Neural cell (in vitro differentiated cells): ENCODE data around the gene CYP3A5. TPM values are rescaled to one million over a fixed set of nuclear protein-coding genes. Genes with fewer than 3 reads are reported as not detected.

ENCODE experiments used
- H2AFZ ChIP-seq: fragments of 200-600, 300-800 bp; sonication (generic), shearing (Covaris generic); 2 replicates; pipeline ENCODE4 v1.6.0; 2014; ENCODE audit warnings: low read depth, mild to moderate bottlenecking, antibody characterized with exemption, low read length, moderate library complexity
- H3F3A ChIP-seq: fragments of 200-600 bp; shearing (Covaris generic); 2 replicates; pipeline ENCODE4 v1.6.1; 2016; ENCODE audit warnings: mild to moderate bottlenecking, moderate library complexity, mixed read lengths, antibody characterized with exemption, low read length; ENCODE audit not compliant: insufficient read depth, poor library complexity, severe bottlenecking
- H3K27ac ChIP-seq: fragments of 200-600, 300-800 bp; sonication (generic), shearing (Covaris generic); 2 replicates; pipeline ENCODE4 v1.5.1; 2014; ENCODE audit warnings: mild to moderate bottlenecking, low read length, moderate library complexity
- H3K27me3 ChIP-seq: fragments of 300-800, 200-600 bp; sonication (generic), shearing (Covaris generic); 2 replicates; pipeline ENCODE4 v1.6.0; 2014; ENCODE audit warnings: mild to moderate bottlenecking, low read depth, low read length, moderate library complexity; ENCODE audit not compliant: insufficient read depth
- H3K36me3 ChIP-seq: fragments of 300-800, 200-600 bp; sonication (generic), shearing (Covaris generic); 2 replicates; pipeline ENCODE4 v1.5.1; 2014; ENCODE audit warnings: mild to moderate bottlenecking, antibody characterized with exemption, low read length, moderate library complexity; ENCODE audit not compliant: insufficient read depth
- H3K4me2 ChIP-seq: fragments of 300-800, 200-600 bp; sonication (generic), shearing (Covaris generic); 2 replicates; pipeline ENCODE4 v1.6.0; 2014; ENCODE audit warnings: mild to moderate bottlenecking, low read length
- H3K4me3 ChIP-seq: fragments of 300-800, 200-600 bp; sonication (generic), shearing (Covaris generic); 2 replicates; pipeline ENCODE4 v1.5.1; 2014; ENCODE audit warnings: mild to moderate bottlenecking, low read length, moderate library complexity
- H3K79me2 ChIP-seq: fragments of 200-600 bp; shearing (Covaris generic); replicated peaks from 2 replicates; pipeline ENCODE4 v1.6.0; 2014; ENCODE audit warnings: mild to moderate bottlenecking, low read length, moderate library complexity; ENCODE audit not compliant: insufficient read depth
- H3K9ac ChIP-seq: fragments of 300-800, 200-600 bp; sonication (generic), shearing (Covaris generic); 2 replicates; pipeline ENCODE4 v1.6.1; 2016; ENCODE audit warnings: mild to moderate bottlenecking, low read length, mixed read lengths
- H3K9me2 ChIP-seq: fragments of 200-600 bp; shearing (Covaris generic); 2 replicates; pipeline ENCODE4 v1.6.1; 2016; ENCODE audit warnings: mild to moderate bottlenecking, low read length, mixed read lengths; ENCODE audit not compliant: insufficient read depth
- H3K9me3 ChIP-seq: fragments of 200-600, 300-800 bp; sonication (generic), shearing (Covaris generic); 2 replicates; pipeline ENCODE4 v1.6.1; 2016; ENCODE audit warnings: mild to moderate bottlenecking, mixed run types, low read length, moderate library complexity, mixed read lengths
- H4K20me1 ChIP-seq: fragments of 200-600 bp; shearing (Covaris generic); 2 replicates; pipeline ENCODE4 v1.6.1; 2016; ENCODE audit warnings: mild to moderate bottlenecking, mixed run types; ENCODE audit not compliant: insufficient read depth
- EP300 ChIP-seq: fragments of 450-650 bp; conservative IDR thresholded peaks from 2 replicates; pipeline ENCODE4 v1.6.1; 2014; ENCODE audit warnings: antibody characterized with exemption, mild to moderate bottlenecking, moderate library complexity; ENCODE audit not compliant: poor library complexity, severe bottlenecking
- EZH2 ChIP-seq: fragments of 200-600, 300-800 bp; shearing (Covaris generic), sonication (generic); IDR thresholded peaks from 2 replicates; pipeline ENCODE4 v1.6.1; 2014; ENCODE audit warnings: antibody characterized with exemption, low read length, borderline replicate concordance, mild to moderate bottlenecking; ENCODE audit not compliant: insufficient read depth, poor library complexity, severe bottlenecking
- MXI1 ChIP-seq: fragments of 450-650 bp; conservative IDR thresholded peaks from 2 replicates; pipeline ENCODE4 v1.6.1; 2014; ENCODE audit warnings: antibody characterized with exemption, mild to moderate bottlenecking; ENCODE audit not compliant: poor library complexity, severe bottlenecking
- POLR2AphosphoS5 ChIP-seq: IDR thresholded peaks from 2 replicates; pipeline ENCODE4 v1.6.1; 2012
- RAD21 ChIP-seq: fragments of 450-650 bp; conservative IDR thresholded peaks from 2 replicates; pipeline ENCODE4 v1.6.1; 2014; ENCODE audit warnings: antibody characterized with exemption, mild to moderate bottlenecking, moderate library complexity
- REST ChIP-seq: IDR thresholded peaks from 2 replicates; pipeline ENCODE4 v1.6.1; 2012; ENCODE audit warnings: borderline replicate concordance
- SMC3 ChIP-seq: fragments of 450-650 bp; conservative IDR thresholded peaks from 2 replicates; pipeline ENCODE4 v1.6.1; 2014; ENCODE audit warnings: antibody characterized with exemption, mild to moderate bottlenecking, moderate library complexity; ENCODE audit not compliant: poor library complexity
- TAF1 ChIP-seq: IDR thresholded peaks from 2 replicates; pipeline ENCODE4 v1.6.1; 2012; ENCODE audit warnings: low read depth
- polyA plus RNA-seq: library from polyadenylated mRNA; depleted of rRNA; stranded (reverse); fragments of >200 nt; gene quantifications from 2 replicates; pipeline ENCODE4 v1.2.3, GENCODE V29; 2014
- TF ChIP-seq, protein P1 (sequence below): fragments of 450-650 bp; IDR thresholded peaks from 2 replicates; pipeline ENCODE4 v1.5.1; 2014; ENCODE audit warnings: antibody characterized with exemption, mild to moderate bottlenecking, moderate library complexity; ENCODE audit not compliant: poor library complexity, severe bottlenecking

The CYP3A5 gene
- polyA plus RNA-seq, 1 donor from 2014 or later: not detected

DNA sequence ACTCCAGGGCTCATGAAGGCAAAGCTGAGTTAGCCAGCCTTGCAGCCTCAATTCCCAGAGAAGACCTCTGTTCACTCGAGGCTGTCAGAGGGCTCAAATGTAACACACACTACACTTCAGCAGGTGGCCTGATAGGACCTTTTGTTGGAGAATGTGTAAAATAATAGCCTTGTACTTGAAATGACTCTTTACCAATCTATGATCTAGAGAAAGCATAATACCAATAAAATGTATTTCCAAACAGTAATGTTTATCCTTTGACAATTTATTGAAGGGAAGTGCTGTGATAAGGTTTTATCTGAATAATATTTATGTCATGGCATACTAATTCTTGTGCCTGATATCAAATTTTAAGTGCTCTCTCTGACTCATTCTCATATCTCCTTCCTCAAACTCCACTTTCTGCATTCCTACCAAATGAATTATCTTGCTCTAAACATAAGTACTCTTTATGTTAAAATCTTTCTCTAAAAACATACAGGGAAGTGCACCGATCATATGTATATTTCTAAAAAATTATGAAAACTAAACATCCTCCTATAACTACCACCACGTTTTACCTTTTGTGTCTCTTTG is 34.3 kb upstream of the CYP3A5 start:
- H3K9ac ChIP-seq: no peak overlapping the region
- no peak overlapping the region for H3K4me3 ChIP-seq
- no peaks in the 10 kb centered on the region for H3K79me2 ChIP-seq
- no peaks in the 10 kb centered on the region for H3K27me3 ChIP-seq
- H4K20me1 ChIP-seq: no peaks in the 10 kb centered on the region
- no peak overlapping the region for H3K27ac ChIP-seq
- TF ChIP-seq, protein P1, sequence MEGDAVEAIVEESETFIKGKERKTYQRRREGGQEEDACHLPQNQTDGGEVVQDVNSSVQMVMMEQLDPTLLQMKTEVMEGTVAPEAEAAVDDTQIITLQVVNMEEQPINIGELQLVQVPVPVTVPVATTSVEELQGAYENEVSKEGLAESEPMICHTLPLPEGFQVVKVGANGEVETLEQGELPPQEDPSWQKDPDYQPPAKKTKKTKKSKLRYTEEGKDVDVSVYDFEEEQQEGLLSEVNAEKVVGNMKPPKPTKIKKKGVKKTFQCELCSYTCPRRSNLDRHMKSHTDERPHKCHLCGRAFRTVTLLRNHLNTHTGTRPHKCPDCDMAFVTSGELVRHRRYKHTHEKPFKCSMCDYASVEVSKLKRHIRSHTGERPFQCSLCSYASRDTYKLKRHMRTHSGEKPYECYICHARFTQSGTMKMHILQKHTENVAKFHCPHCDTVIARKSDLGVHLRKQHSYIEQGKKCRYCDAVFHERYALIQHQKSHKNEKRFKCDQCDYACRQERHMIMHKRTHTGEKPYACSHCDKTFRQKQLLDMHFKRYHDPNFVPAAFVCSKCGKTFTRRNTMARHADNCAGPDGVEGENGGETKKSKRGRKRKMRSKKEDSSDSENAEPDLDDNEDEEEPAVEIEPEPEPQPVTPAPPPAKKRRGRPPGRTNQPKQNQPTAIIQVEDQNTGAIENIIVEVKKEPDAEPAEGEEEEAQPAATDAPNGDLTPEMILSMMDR: no peak
- TF ChIP-seq EP300 (no peak), TAF1 (no peak), SMC3 (no peak), RAD21 (no peak), EZH2 (no peak), REST (no peak), POLR2AphosphoS5 (no peak), MXI1 (no peak)
- no peak overlapping the region for H2AFZ ChIP-seq
- H3K9me2 ChIP-seq: no peaks in the 10 kb centered on the region
- H3K9me3 ChIP-seq: no peaks in the 10 kb centered on the region
- no peaks in the 10 kb centered on the region for H3K36me3 ChIP-seq
- no peaks in the 10 kb centered on the region for H3F3A ChIP-seq
- H3K4me2 ChIP-seq: no peak overlapping the region

DNA sequence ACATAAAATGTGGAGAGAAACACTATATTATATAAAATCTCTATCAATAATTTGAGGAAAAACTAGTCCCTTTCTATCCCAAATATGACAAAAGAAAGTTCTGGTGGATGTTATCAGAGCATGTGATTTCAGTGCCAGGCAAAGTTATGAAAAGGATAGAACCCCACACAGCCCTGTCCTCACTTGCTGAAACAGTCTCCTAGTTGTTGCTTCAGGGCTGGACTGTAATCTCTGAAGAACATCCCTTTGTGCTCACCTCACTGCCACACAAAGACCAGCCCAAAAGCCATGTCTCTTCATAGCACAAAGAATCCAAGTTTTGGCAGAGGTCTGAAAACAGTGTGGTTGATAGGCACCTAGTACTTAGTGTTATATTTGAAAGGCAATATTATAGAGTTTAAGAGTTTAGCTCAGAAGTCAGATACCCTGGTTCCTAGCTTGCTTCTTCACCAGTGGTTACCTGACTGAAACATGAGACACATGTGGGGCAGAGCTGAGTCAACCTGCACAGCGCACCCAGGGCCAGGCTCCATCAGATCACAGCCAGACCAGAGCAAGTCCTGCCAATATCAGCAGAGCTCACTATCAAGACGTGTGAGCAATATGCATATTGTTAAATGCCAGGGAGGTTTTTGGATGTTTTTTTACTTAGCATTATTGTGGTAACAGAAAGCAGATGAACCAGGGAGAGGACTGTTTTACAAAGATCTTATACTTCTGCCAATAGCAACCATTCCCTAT is 30.2 kb upstream of the CYP3A5 start:
- no peak overlapping the region for H2AFZ ChIP-seq
- peaks cover 4% of the 10 kb centered on the region for H3K9me3 ChIP-seq
- H3F3A ChIP-seq: no peaks in the 10 kb centered on the region
- no peak overlapping the region for H3K4me2 ChIP-seq
- no peaks in the 10 kb centered on the region for H3K27me3 ChIP-seq
- no peak overlapping the region for H3K27ac ChIP-seq
- H3K36me3 ChIP-seq: no peaks in the 10 kb centered on the region
- no peaks in the 10 kb centered on the region for H3K9me2 ChIP-seq
- no peaks in the 10 kb centered on the region for H4K20me1 ChIP-seq
- TF ChIP-seq, protein P1: no peak
- TF ChIP-seq EP300 (no peak), REST (no peak), POLR2AphosphoS5 (no peak)
- H3K4me3 ChIP-seq: no peak overlapping the region
- no peak overlapping the region for H3K9ac ChIP-seq
- H3K79me2 ChIP-seq: no peaks in the 10 kb centered on the region
